Mesendoderm (in vitro differentiated cells): ENCODE measurements around the gene ALPG.

ENCODE experiments used
- DNase-seq: peaks from one replicate; pipeline ENCODE4 v3.0.0; 2013
- H2AK5ac ChIP-seq: 2 replicates; pipeline ENCODE4 v1.6.1; 2013; ENCODE audit warnings: low read length, inconsistent platforms
- H2BK120ac ChIP-seq: 2 replicates; pipeline ENCODE4 v1.6.1; 2013; ENCODE audit warnings: low read depth, mild to moderate bottlenecking, low read length, moderate library complexity, mixed read lengths
- H2BK15ac ChIP-seq: replicated peaks from 2 replicates; pipeline ENCODE4 v1.6.1; 2013; ENCODE audit warnings: low read depth, mild to moderate bottlenecking, moderate library complexity
- H2BK5ac ChIP-seq: 2 replicates; pipeline ENCODE4 v1.6.1; 2013; ENCODE audit warnings: low read length, inconsistent platforms
- H3K18ac ChIP-seq: 2 replicates; pipeline ENCODE4 v1.6.1; 2013; ENCODE audit warnings: mild to moderate bottlenecking, low read length, mixed read lengths
- H3K23ac ChIP-seq: one replicate; pipeline ENCODE4 v1.6.1; 2013; ENCODE audit warnings: low read length
- H3K27ac ChIP-seq: 2 replicates; pipeline ENCODE4 v1.5.1; 2013; ENCODE audit warnings: low read depth, mild to moderate bottlenecking, inconsistent platforms, low read length, moderate library complexity
- H3K27me3 ChIP-seq: 2 replicates; pipeline ENCODE4 v1.6.1; 2013; ENCODE audit warnings: low read length, control low read depth, mild to moderate bottlenecking, inconsistent platforms; ENCODE audit not compliant: insufficient read depth, poor library complexity
- H3K36me3 ChIP-seq: 2 replicates; pipeline ENCODE4 v1.6.1; 2013; ENCODE audit warnings: low read length, inconsistent platforms; ENCODE audit not compliant: control insufficient read depth, insufficient read depth
- H3K4ac ChIP-seq: one replicate; pipeline ENCODE4 v1.6.1; 2013; ENCODE audit warnings: low read depth, mild to moderate bottlenecking, low read length, moderate library complexity
- H3K4me1 ChIP-seq: 2 replicates; pipeline ENCODE4 v1.6.1; 2013; ENCODE audit warnings: low read depth, low read length, inconsistent platforms; ENCODE audit not compliant: control insufficient read depth
- H3K4me2 ChIP-seq: 2 replicates; pipeline ENCODE4 v1.6.1; 2013; ENCODE audit warnings: low read length
- H3K4me3 ChIP-seq: 2 replicates; pipeline ENCODE4 v1.5.1; 2013; ENCODE audit warnings: mild to moderate bottlenecking, low read length
- H3K56ac ChIP-seq: one replicate; pipeline ENCODE4 v1.6.1; 2013; ENCODE audit warnings: low read length
- H3K79me1 ChIP-seq: 2 replicates; pipeline ENCODE4 v1.6.1; 2013; ENCODE audit warnings: low read length, inconsistent platforms
- H3K79me2 ChIP-seq: 2 replicates; pipeline ENCODE4 v1.6.1; 2013; ENCODE audit warnings: mild to moderate bottlenecking, low read length; ENCODE audit not compliant: control insufficient read depth, insufficient read depth
- H3K9ac ChIP-seq: 2 replicates; pipeline ENCODE4 v1.6.1; 2013; ENCODE audit warnings: low read length, inconsistent platforms
- H4K5ac ChIP-seq: one replicate; pipeline ENCODE4 v1.6.1; 2013; ENCODE audit warnings: low read length
- H4K8ac ChIP-seq: one replicate; pipeline ENCODE4 v1.6.1; 2013; ENCODE audit warnings: low read depth, mild to moderate bottlenecking, control low read depth, low read length, moderate library complexity
- WGBS: extraction: QIAGEN DNeasy Blood & Tissue Kit; methylation state at CpG from one replicate; pipeline ENCODE4 v1.1.7; 2013; ENCODE audit warnings: low lambda C conversion rate, missing lambda C conversion rate; ENCODE audit not compliant: insufficient coverage; ENCODE audit errors: extremely low coverage; 5-methylcytosine and 5-hydroxymethylcytosine counted together

ALPG gene

GRCh38 chr2:232415138-232415690 is 8.6 kb downstream of the ALPG start:
- no peak overlapping the region for H4K8ac ChIP-seq
- H2BK120ac ChIP-seq, result no peak overlapping the region
- H3K36me3 ChIP-seq, result no peaks in the 10 kb centered on the region
- H3K4me2 ChIP-seq, result no peak overlapping the region
- no peak overlapping the region for H3K18ac ChIP-seq
- no peak overlapping the region for H3K23ac ChIP-seq
- H3K56ac ChIP-seq, result no peak overlapping the region
- H3K4me3 ChIP-seq, result no peak overlapping the region
- no peak overlapping the region for H3K4ac ChIP-seq
- no peaks in the 10 kb centered on the region for H3K79me2 ChIP-seq
- no peak overlapping the region for H4K5ac ChIP-seq
- H3K9ac ChIP-seq, result no peak overlapping the region
- no peak overlapping the region for H2AK5ac ChIP-seq
- no peak overlapping the region for H3K27ac ChIP-seq
- H3K27me3 ChIP-seq, result peaks cover 25% of the 10 kb centered on the region
- H3K4me1 ChIP-seq, result no peaks in the 10 kb centered on the region
- H3K79me1 ChIP-seq, result no peaks in the 10 kb centered on the region
- no peak overlapping the region for H2BK5ac ChIP-seq
- no CpG with 5 or more reads among the region's 8 CpGs for WGBS
- DNase-seq, result no peak
- H2BK15ac ChIP-seq, result no peak overlapping the region

- Histone ChIP-seq H2BK120ac (no peak overlapping the region), H3K23ac (no peak overlapping the region), H4K8ac (no peak overlapping the region), H3K79me1 (no peaks in the 10 kb centered on the region), H3K4me2 (no peak overlapping the region), H3K9ac (no peak overlapping the region), H3K4me1 (no peaks in the 10 kb centered on the region), H3K56ac (no peak overlapping the region), H3K18ac (no peak overlapping the region), H3K36me3 (no peaks in the 10 kb centered on the region), H2BK15ac (no peak overlapping the region), H2AK5ac (no peak overlapping the region), H3K27me3 (peaks cover 29% of the 10 kb centered on the region), H3K4ac (no peak overlapping the region), H2BK5ac (no peak overlapping the region), H3K27ac (no peak overlapping the region), H3K4me3 (no peak overlapping the region), H3K79me2 (no peaks in the 10 kb centered on the region), H4K5ac (no peak overlapping the region)
- DNase-seq, result no peak
- WGBS, result no CpG with 5 or more reads among the region's 12 CpGs
Measured at GRCh38 chr2:232415736-232416520, 9.3 kb downstream of the ALPG start.

- no peak overlapping the region for H3K4ac ChIP-seq
- H3K27ac ChIP-seq, result no peak overlapping the region
- H3K79me1 ChIP-seq, result no peaks in the 10 kb centered on the region
- peaks cover 37% of the 10 kb centered on the region for H3K27me3 ChIP-seq
- no peak overlapping the region for H2BK5ac ChIP-seq
- H3K56ac ChIP-seq, result no peak overlapping the region
- H3K36me3 ChIP-seq, result no peaks in the 10 kb centered on the region
- no peaks in the 10 kb centered on the region for H3K4me1 ChIP-seq
- H4K8ac ChIP-seq, result no peak overlapping the region
- H3K79me2 ChIP-seq, result no peaks in the 10 kb centered on the region
- no peak overlapping the region for H3K9ac ChIP-seq
- DNase-seq, result no peak
- no peak overlapping the region for H2AK5ac ChIP-seq
- H3K23ac ChIP-seq, result no peak overlapping the region
- H3K4me2 ChIP-seq, result no peak overlapping the region
- no CpG with 5 or more reads among the region's 17 CpGs for WGBS
- no peak overlapping the region for H2BK120ac ChIP-seq
- no peak overlapping the region for H4K5ac ChIP-seq
- no peak overlapping the region for H2BK15ac ChIP-seq
- H3K18ac ChIP-seq, result no peak overlapping the region
- no peak overlapping the region for H3K4me3 ChIP-seq
Measured at GRCh38 chr2:232416521-232417470, 10.2 kb downstream of the ALPG start.

- DNase-seq, result no peak
- Histone ChIP-seq H3K79me1 (no peaks in the 10 kb centered on the region), H4K8ac (no peak overlapping the region), H2BK5ac (no peak overlapping the region), H3K4me3 (no peak overlapping the region), H3K56ac (no peak overlapping the region), H2BK15ac (no peak overlapping the region), H3K27me3 (peaks cover 40% of the 10 kb centered on the region), H3K4ac (no peak overlapping the region), H3K9ac (no peak overlapping the region), H3K36me3 (no peaks in the 10 kb centered on the region), H3K27ac (no peak overlapping the region), H3K18ac (no peak overlapping the region), H3K79me2 (no peaks in the 10 kb centered on the region), H3K23ac (no peak overlapping the region), H3K4me1 (no peaks in the 10 kb centered on the region), H2BK120ac (no peak overlapping the region), H4K5ac (no peak overlapping the region), H3K4me2 (no peak overlapping the region), H2AK5ac (no peak overlapping the region)
- no CpG with 5 or more reads among the region's 5 CpGs for WGBS
Measured at GRCh38 chr2:232417489-232417888, 10.8 kb downstream of the ALPG start.

- H3K18ac ChIP-seq, result no peak overlapping the region
- no peak overlapping the region for H2BK5ac ChIP-seq
- H2BK15ac ChIP-seq, result no peak overlapping the region
- H3K4me2 ChIP-seq, result no peak overlapping the region
- no peaks in the 10 kb centered on the region for H3K36me3 ChIP-seq
- no peaks in the 10 kb centered on the region for H3K79me1 ChIP-seq
- H4K8ac ChIP-seq, result no peak overlapping the region
- H3K4ac ChIP-seq, result no peak overlapping the region
- no peak overlapping the region for H3K9ac ChIP-seq
- H3K23ac ChIP-seq, result no peak overlapping the region
- no CpG with 5 or more reads among the region's 6 CpGs for WGBS
- no peak for DNase-seq
- no peaks in the 10 kb centered on the region for H3K79me2 ChIP-seq
- peaks cover 43% of the 10 kb centered on the region for H3K27me3 ChIP-seq
- no peak overlapping the region for H3K56ac ChIP-seq
- H3K27ac ChIP-seq, result no peak overlapping the region
- H3K4me1 ChIP-seq, result no peaks in the 10 kb centered on the region
- H2AK5ac ChIP-seq, result no peak overlapping the region
- H4K5ac ChIP-seq, result no peak overlapping the region
- no peak overlapping the region for H2BK120ac ChIP-seq
- no peak overlapping the region for H3K4me3 ChIP-seq
Measured at GRCh38 chr2:232418056-232418455, 11.4 kb downstream of the ALPG start.
